Measurements from ENCODE around the gene ANTXR1. TPM values are rescaled to one million over a fixed set of nuclear protein-coding genes. Genes with fewer than 3 reads are reported as not detected.

The ANTXR1 gene
- total RNA-seq, 1 donor from 2014 or later: 61.1 TPM

DNA sequence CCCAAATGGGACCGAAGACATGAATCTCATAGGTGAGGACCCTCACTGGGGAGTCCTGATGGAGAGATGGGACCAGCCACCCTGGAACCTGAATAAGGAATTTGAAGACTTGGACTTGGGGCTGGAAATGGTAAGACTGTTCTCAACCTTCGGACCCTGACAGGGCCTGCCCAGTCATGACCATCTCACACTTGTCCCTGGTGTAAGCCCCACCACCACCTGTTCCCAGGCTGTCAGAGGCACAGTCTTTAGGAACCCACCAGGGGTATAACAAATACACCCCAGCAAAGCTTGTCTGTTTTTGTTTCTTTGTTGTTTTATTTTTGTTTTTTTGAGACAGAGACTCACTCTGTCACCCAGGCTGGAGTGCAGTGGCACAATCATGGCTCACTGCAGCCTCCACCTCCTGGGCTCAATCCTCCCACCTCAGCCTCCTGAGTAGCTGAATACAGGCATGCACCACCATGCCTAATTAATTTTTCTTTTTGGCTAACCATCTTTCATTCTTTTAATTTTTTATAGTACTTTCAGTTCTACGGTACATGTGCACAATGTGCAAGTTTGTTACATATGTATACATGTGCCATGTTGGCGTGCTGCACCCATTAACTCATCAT is 267.9 kb downstream of the ANTXR1 start:
- no peak for DNase-seq (ENCODE audit: low read depth, low spot score)
- no peaks in the 10 kb centered on the region for H3K36me3 Mint-ChIP-seq (ENCODE audit: low read depth)
- no peak overlapping the region for H3K4me3 Mint-ChIP-seq
- TF ChIP-seq CTCF (conservative IDR thresholded peaks at IDR 0.05): no peak
- no peak overlapping the region for H3K27ac Mint-ChIP-seq (ENCODE audit: unreplicated experiment)
- no peaks in the 10 kb centered on the region for H3K4me1 Mint-ChIP-seq
- H3K27me3 Mint-ChIP-seq (ENCODE audit: low read depth): peaks cover 32% of the 10 kb centered on the region
- H3K9me3 Mint-ChIP-seq: no peaks in the 10 kb centered on the region

DNA sequence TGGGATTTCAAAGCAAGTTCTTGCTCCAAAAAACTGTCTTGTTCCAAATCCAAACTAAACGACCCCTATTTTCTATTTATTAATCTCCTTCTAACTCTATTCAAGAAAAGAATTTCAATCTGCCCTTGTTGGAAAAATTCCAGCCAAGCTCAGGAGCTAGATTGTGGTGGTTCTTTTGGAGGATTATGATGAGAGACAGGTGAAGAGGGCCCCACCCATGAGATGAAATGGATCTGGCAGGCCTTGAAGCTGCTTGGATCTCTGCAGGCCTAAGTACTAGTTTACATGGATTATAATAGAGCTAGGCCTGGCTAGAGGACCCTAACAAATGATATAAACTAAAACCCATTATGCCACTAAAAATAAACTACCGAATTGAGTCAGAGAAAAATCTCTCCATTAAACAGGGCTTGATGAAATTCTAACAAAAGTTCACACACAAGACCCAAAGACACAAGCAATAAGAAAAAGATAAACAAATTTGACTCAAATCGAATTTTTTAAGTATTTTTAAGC is 272.5 kb downstream of the ANTXR1 start:
- Mint-ChIP-seq H3K27ac (ENCODE audit: unreplicated experiment) (no peak overlapping the region), H3K4me3 (no peak overlapping the region), H3K27me3 (ENCODE audit: low read depth) (peaks cover 13% of the 10 kb centered on the region), H3K36me3 (ENCODE audit: low read depth) (no peaks in the 10 kb centered on the region), H3K4me1 (no peaks in the 10 kb centered on the region), H3K9me3 (no peaks in the 10 kb centered on the region)
- no peak for TF ChIP-seq CTCF (conservative IDR thresholded peaks at IDR 0.05)
- DNase-seq (ENCODE audit: low read depth, low spot score): no peak

DNA sequence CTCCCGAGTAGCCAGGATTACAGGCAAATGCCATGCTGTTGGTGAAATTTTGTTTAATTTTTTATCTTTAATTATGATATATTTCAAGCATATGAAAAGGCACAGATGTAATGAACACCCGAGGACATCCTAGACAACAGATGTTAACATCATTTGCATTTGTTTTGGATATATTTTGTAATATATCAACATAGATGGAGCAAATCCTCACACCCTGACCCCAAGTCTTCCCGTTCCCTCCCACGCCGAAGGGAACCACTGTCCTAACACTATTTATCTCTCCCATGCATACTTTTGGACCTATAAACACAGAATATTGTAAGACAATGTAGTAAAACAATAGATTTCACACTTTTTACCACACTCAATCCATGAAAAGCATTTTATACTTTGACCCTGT is 274.6 kb downstream of the ANTXR1 start:
- no peak for DNase-seq (ENCODE audit: low read depth, low spot score)
- H3K36me3 Mint-ChIP-seq (ENCODE audit: low read depth): no peaks in the 10 kb centered on the region
- no peaks in the 10 kb centered on the region for H3K9me3 Mint-ChIP-seq
- no peak for TF ChIP-seq CTCF (conservative IDR thresholded peaks at IDR 0.05)
- H3K27ac Mint-ChIP-seq (ENCODE audit: unreplicated experiment): no peak overlapping the region
- H3K4me1 Mint-ChIP-seq: no peaks in the 10 kb centered on the region
- no peak overlapping the region for H3K4me3 Mint-ChIP-seq
- H3K27me3 Mint-ChIP-seq (ENCODE audit: low read depth): peaks cover 26% of the 10 kb centered on the region

- Mint-ChIP-seq H3K4me3 (no peak overlapping the region), H3K9me3 (no peaks in the 10 kb centered on the region), H3K27me3 (ENCODE audit: low read depth) (peaks cover 21% of the 10 kb centered on the region), H3K27ac (ENCODE audit: unreplicated experiment) (no peak overlapping the region), H3K36me3 (ENCODE audit: low read depth) (no peaks in the 10 kb centered on the region), H3K4me1 (no peaks in the 10 kb centered on the region)
- no peak for TF ChIP-seq CTCF (conservative IDR thresholded peaks at IDR 0.05)
- no peak for DNase-seq (ENCODE audit: low read depth, low spot score)
Observed at GRCh38 chr2:69288429-69288828, 275.4 kb downstream of the ANTXR1 start.

- Mint-ChIP-seq H3K4me3 (no peak overlapping the region), H3K4me1 (no peaks in the 10 kb centered on the region)
- no peak for DNase-seq (ENCODE audit: low read depth, low spot score)
Observed at GRCh38 chr2:69291004-69291650, 278.1 kb downstream of the ANTXR1 start.

More at GRCh38 chr2:69291004-69291650, 278.1 kb downstream of the ANTXR1 start:
- Mint-ChIP-seq H3K27me3 (ENCODE audit: low read depth) (peaks cover 32% of the 10 kb centered on the region), H3K9me3 (no peaks in the 10 kb centered on the region), H3K36me3 (ENCODE audit: low read depth) (no peaks in the 10 kb centered on the region), H3K27ac (ENCODE audit: unreplicated experiment) (no peak overlapping the region)
- no peak for TF ChIP-seq CTCF (conservative IDR thresholded peaks at IDR 0.05)

Data from neural crest cell (in vitro differentiated cells).